ENCODE data around the gene SERPINF2.
"Not testable (repeated sequence)": the region's sequence is repeated elsewhere in the genome, so short reads cannot be mapped to it uniquely, and the experiment has no call there.

The SERPINF2 gene

DNA sequence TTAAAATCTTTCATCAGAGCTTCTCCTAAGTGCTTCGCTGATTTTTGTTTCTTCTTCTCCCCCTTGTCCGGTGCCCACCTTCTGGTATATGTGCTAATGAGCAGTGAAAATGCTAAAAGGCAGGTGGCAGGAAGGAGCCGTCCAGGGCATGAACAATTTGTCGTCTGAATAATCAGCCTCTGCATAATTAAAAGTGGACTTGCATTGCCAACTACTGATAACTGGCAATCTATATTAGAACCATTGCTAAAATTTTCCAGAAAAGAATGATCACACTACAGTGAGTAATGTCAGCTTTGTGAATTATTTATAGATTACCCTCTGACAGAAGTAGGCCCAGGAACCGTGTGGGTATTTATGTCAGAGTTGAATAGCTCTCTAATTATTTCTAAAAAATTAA is 47.3 kb downstream of the SERPINF2 start:
- no peak for DNase-seq (ENCODE audit: low read depth)

DNA sequence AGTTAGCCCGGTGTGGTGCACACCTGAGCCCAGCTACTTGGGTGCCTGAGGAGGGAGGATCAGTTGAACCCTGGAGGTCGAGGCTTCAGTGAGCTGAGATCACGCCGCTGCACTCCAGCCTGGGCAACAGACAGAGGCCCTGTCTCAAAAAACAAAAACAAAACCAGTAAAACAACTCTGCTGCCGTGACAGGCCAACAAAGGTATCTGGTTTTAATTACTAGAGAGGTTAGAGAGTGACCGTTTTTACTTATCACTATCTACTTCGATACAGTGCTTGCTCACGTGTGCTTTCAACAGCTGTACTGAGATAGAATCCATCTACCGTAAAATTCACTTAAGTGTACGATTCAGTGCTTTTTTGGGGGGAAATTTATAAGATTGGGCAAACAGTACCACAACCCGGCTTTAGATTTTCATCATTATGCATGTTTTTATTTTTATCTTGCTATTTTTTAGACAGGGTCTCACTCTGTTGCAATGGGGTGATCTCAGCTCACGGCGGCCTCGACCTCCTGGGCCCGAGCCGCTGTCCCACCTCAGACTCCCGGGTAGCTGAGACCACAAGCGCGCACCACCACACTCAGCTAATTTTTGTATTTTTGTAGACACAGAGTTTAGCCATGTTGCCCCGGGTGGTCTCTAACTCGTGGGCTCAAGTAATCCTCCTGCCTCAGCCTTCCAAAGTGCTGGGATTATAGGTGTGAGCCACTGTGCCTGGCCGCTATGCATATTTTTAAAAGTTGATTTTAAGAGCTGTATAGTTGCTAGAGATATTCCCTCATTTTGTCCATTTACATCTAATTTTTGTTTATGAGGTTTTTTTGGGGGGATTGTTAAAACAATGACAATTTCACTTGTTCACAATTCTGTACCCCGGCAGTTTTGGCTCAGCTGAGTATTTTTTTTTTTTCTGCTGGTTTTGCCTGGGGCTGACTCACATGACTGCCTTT is 50.1 kb downstream of the SERPINF2 start:
- DNase-seq (ENCODE audit: low read depth), result no peak

DNA sequence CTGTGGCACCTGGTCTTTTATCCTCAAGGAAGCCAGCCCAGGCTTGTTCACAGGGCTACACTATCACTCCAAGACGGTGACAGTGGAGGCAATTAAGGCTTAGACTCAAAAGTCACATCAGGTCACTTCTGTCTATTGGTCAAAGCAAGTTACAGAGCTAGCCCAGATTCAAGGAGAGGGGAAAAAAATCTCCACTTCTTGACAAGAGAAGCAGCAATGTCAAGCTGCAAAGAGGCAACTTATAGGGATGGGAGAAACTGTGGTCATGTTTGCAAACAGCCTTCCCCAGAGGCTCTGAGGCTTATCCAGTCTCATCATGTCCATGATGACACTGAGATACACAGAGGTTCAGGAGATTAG is 50.8 kb downstream of the SERPINF2 start:
- no peak for DNase-seq (ENCODE audit: low read depth)

DNA sequence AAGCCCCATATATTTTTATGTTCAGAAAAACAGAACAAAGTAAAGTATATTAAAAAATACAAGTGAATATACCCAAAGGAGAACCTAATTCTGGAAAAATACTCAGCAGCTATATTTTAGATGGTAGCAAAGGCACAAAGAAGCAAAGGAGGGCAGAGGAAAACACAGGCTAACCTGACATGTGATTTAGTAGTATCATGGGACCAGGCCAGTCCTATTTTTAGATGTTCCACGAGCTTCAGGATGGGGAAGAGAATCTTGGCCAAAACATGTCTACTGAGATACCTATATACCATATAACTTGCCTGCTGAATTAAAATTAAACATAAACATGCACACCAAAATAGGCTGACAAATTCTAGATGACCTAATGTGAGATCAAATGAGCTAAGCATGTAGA is 54.1 kb downstream of the SERPINF2 start:
- no peak for DNase-seq (ENCODE audit: low read depth)

DNA sequence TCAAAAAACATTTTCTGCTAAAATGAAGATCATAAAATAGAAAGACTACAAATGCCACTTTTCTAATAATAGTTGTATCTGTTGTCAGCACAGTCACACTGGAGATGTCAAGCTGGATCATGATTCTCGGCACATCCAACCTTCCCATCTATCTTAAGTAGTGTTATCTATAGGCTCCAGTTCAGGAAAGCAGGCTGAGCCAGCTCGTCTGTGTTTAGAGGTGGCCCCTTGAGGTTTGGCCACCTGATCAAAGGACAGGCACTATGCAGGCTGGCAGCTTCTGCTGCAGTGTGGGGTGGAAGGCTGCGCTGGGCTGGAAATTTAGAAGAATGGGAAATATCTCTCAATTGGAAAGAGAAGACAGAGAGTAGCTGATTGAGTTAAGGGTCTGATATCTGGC is 54.7 kb downstream of the SERPINF2 start:
- no peak for DNase-seq (ENCODE audit: low read depth)

DNA sequence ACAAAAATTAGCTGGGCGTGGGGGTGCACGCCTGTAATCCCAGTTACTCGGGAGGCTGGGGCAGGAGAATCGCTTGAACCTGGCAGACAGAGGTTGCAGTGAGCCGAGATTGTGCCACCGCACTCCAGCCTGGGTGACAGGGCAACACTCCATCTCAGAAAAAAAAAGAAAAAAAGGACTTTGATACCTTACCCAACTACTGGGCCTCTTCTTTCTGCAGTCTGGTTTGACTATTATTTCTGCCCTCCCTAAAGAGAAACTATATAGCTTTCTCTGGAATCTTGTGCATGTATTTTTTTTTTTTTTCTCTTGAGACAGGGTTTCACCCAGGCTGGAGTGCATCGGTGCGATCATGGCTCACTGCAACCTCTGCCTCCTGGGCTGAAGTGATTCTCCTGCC is 55.2 kb downstream of the SERPINF2 start:
- not testable (repeated sequence) for DNase-seq (ENCODE audit: low read depth)

DNA sequence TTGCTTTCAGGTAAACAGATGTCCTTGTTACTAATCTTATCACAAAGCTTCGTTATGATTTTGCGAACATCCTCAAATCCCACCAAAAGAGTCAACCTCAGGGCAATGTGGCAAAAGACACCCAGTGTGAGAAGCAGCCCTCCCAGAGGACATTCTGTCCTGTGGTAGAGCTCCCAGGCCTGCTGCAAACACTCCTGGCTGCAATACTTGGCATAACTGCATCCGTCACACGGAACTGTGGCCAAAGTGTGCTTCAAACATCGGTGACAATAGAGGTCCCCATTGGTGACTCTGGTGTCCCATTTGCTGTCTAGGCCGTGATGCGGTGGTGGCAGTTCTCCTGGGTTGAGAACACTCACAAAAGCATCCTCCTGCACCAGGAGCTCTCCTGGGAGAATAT is 57.6 kb downstream of the SERPINF2 start:
- no peak for DNase-seq (ENCODE audit: low read depth)

DNA sequence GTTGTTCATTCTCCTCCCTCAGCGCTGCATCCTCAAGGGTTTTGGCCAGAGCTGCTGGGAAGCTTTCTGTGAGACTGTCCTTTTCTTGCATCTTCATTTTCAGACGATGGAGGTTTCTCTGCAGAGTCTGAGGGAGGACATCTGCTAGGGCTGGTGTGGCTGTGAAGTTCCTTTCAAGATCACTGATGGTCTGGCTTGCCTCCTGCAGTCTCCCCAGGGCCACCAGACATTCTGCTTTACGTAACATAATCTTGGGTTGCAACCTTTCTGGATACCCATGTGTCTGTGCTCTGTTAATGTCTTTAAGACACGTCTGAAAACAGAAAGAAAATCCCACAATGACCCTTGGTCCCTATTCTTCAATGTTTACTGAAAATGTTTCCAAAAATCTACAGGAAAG is 58.0 kb downstream of the SERPINF2 start:
- no peak for DNase-seq (ENCODE audit: low read depth)

DNA sequence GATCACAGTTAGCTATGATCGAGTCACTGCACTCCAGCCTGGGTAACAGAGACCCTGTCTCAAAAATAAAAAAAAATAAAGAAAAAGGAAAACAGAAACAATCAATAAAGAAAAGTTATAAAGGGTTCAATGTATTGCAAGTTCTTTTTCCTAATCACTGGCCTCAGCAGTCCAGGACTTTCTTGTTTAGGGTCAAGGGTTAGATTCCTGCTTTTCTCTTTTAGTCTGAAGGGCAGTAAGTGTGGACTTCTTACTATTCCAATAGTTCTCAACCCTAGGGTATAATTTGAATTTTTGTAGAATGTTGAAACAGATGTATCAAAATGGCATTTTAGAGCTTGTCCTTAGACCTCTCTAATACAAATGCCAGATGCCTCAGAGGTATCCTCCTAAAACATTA is 59.8 kb downstream of the SERPINF2 start:
- DNase-seq (ENCODE audit: low read depth), result no peak

DNA sequence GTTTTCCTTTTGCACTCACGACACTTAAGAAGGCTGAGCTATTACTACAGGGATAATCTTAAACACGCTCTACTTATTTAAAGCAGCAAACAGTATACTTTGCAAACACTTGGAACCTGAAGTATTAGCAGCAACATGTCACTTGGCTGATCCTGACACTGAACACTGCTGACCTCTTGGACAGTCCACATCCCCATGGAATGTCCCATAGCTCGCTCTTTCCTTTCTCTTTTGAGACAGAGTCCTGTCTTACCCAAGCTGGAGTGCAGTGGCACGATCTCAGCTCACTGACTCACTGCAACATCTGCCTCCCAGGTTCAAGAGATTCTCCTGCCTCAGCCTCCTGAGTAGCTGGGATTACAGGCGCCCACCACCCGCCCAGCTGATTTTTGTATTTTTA is 60.6 kb downstream of the SERPINF2 start:
- DNase-seq (ENCODE audit: low read depth), result no peak

Data from stromal cell of bone marrow (primary cell).